Gastroesophageal sphincter (tissue), 4 donors: Measurements from ENCODE around the gene SLC6A3. TPM values are rescaled to one million over a fixed set of nuclear protein-coding genes. Genes with fewer than 3 reads are reported as not detected.

ENCODE experiments used
- ATAC-seq: fragments of 150-250 bp; one replicate; pipeline ENCODE4 v1.9.1; 2016; ENCODE audit warnings: mild to moderate bottlenecking, moderate library complexity
- H3K27ac ChIP-seq, 4 donors: fragments of 200-600 bp; sonication (generic) in 3 of 4; 1 replicate in 3 of 4; 2 replicates in 1 of 4; pipeline ENCODE4 v1.5.1; 2016 to 2019
- H3K27me3 ChIP-seq: fragments of 200-600 bp; sonication (generic); one replicate; pipeline ENCODE4 v1.5.1; 2019
- H3K36me3 ChIP-seq, 2 donors: fragments of 200-600 bp; sonication (generic); one replicate each; pipeline ENCODE4 v1.5.1; 2019; ENCODE audit warnings: control low read depth in 1 of 2
- H3K4me1 ChIP-seq, 3 donors: fragments of 200-600 bp; sonication (generic); 1 replicate in 2 of 3; 2 replicates in 1 of 3; pipeline ENCODE4 v1.5.1; 2016 to 2019; ENCODE audit warnings: control low read depth in 2 of 3
- H3K4me3 ChIP-seq, 2 donors: fragments of 200-600 bp; sonication (generic); one replicate each; pipeline ENCODE4 v1.5.1; 2019; ENCODE audit warnings: mild to moderate bottlenecking in 1 of 2, moderate library complexity in 1 of 2
- H3K9me3 ChIP-seq, 3 donors: fragments of 200-600 bp; sonication (generic); one replicate each; pipeline ENCODE4 v1.5.1; 2017 to 2019; ENCODE audit warnings: control low read depth in 2 of 3
- CTCF ChIP-seq, 4 experiments: fragments of 200-600 bp in 2 of 4; fragments of 450-650 bp in 2 of 4; sonication (generic) in 1 of 4; IDR thresholded peaks; one replicate each; pipeline ENCODE4 v1.5.1; 2017 to 2019; ENCODE audit warnings: antibody characterized with exemption in 4 of 4, mild to moderate bottlenecking in 2 of 4, moderate library complexity in 2 of 4
- EP300 ChIP-seq: sonication (generic); formaldehyde crosslinking; IDR thresholded peaks from one replicate; pipeline ENCODE4 v1.6.1; 2017; ENCODE audit warnings: antibody characterized with exemption, mild to moderate bottlenecking
- POLR2A ChIP-seq, 2 donors: fragments of 450-650 bp; IDR thresholded peaks; one replicate each; pipeline ENCODE4 v1.6.1; 2017; ENCODE audit warnings: antibody characterized with exemption in 2 of 2, mild to moderate bottlenecking in 2 of 2, moderate library complexity in 1 of 2
- POLR2AphosphoS5 ChIP-seq: sonication (generic); formaldehyde crosslinking; IDR thresholded peaks from one replicate; pipeline ENCODE4 v1.6.1; 2017; ENCODE audit warnings: antibody characterized with exemption
- WGBS, 2 donors: methylation state at CpG; one replicate each; pipeline ENCODE4 v1.1.5; 2018; ENCODE audit warnings: low coverage in 1 of 2; 5-methylcytosine and 5-hydroxymethylcytosine counted together
- total RNA-seq, 4 donors: library from RNA; depleted of rRNA; stranded (reverse); fragments of >200 nt; gene quantifications; one replicate each; pipeline ENCODE4 v1.1.0, GENCODE V29; 2016

SLC6A3 gene
- total RNA-seq, 4 donors from 2014 or later: not detected

- no peaks in the 10 kb centered on the region for H3K36me3 ChIP-seq
- 80 to 86% methylated on average over 4 of the region's 4 CpGs for WGBS, 2 donors
- H3K27me3 ChIP-seq: peaks cover 68% of the 10 kb centered on the region
- H3K4me1 ChIP-seq: peaks cover 0 to 21% (median 5%) of the 10 kb centered on the region in 3 donors
- no peak for TF ChIP-seq POLR2AphosphoS5
- TF ChIP-seq EP300: no peak
- no peak for TF ChIP-seq CTCF (IDR thresholded peaks at IDR 0.05)
- TF ChIP-seq POLR2A (IDR thresholded peaks at IDR 0.05): no peak
- no peak overlapping the region for H3K4me3 ChIP-seq
- no peaks in the 10 kb centered on the region for H3K9me3 ChIP-seq
- H3K27ac ChIP-seq: no peak overlapping the region
- no peak for ATAC-seq
Measured at GRCh38 chr5:1388383-1388967, 56.8 kb downstream of the SLC6A3 start.

- Histone ChIP-seq H3K36me3 (no peaks in the 10 kb centered on the region), H3K27me3 (peaks cover 68% of the 10 kb centered on the region), H3K4me1 (peaks cover 0 to 21% (median 5%) of the 10 kb centered on the region in 3 donors), H3K4me3 (no peak overlapping the region), H3K27ac (no peak overlapping the region), H3K9me3 (no peaks in the 10 kb centered on the region)
- 86% methylated on average over 1 of the region's 5 CpGs; no CpG with 5 or more reads in 1 of the 2 donors for WGBS, 2 donors
- no peak for ATAC-seq
- TF ChIP-seq CTCF (IDR thresholded peaks at IDR 0.05): no peak
- no peak for TF ChIP-seq EP300
Measured at GRCh38 chr5:1387876-1388275, 57.4 kb downstream of the SLC6A3 start.

- Histone ChIP-seq H3K9me3 (no peaks in the 10 kb centered on the region), H3K4me1 (peaks cover 0 to 21% (median 5%) of the 10 kb centered on the region in 3 donors), H3K4me3 (no peak overlapping the region), H3K27me3 (peaks cover 68% of the 10 kb centered on the region), H3K36me3 (no peaks in the 10 kb centered on the region), H3K27ac (no peak overlapping the region)
- no peak for ATAC-seq
- no peak for TF ChIP-seq EP300
- TF ChIP-seq POLR2AphosphoS5: no peak
- no peak for TF ChIP-seq POLR2A (IDR thresholded peaks at IDR 0.05)
- no peak for TF ChIP-seq CTCF (IDR thresholded peaks at IDR 0.05)
- 71 to 80% methylated on average over 1 to 3 of the region's 11 CpGs for WGBS, 2 donors
Measured at GRCh38 chr5:1387059-1387755, 58.0 kb downstream of the SLC6A3 start.

GRCh38 chr5:1386274-1386717 lies 58.9 kb downstream of the SLC6A3 start:
- peak overlapping the region in 3 of 4 donors; percentile 66 to 77 (median 66) for H3K27ac ChIP-seq
- peak; percentile 54 for ATAC-seq
- TF ChIP-seq CTCF (IDR thresholded peaks at IDR 0.05) (no peak), POLR2AphosphoS5 (no peak), EP300 (no peak), POLR2A (IDR thresholded peaks at IDR 0.05) (no peak)
- 0% methylated on average over 4 of the region's 36 CpGs; no CpG with 5 or more reads in 1 of the 2 donors for WGBS, 2 donors
- peaks cover 68% of the 10 kb centered on the region for H3K27me3 ChIP-seq
- H3K4me1 ChIP-seq: peaks cover 0 to 21% (median 5%) of the 10 kb centered on the region in 3 donors
- H3K36me3 ChIP-seq: no peaks in the 10 kb centered on the region
- peak overlapping the region; percentile 47 to 75 for H3K4me3 ChIP-seq
- no peaks in the 10 kb centered on the region for H3K9me3 ChIP-seq
